Measurements from ENCODE around the gene HPS5. TPM values are rescaled to one million over a fixed set of nuclear protein-coding genes. Genes with fewer than 3 reads are reported as not detected.

HPS5 gene
- polyA plus RNA-seq, 1 experiment, result 15.3 TPM

- DNase-seq (ENCODE audit: low read depth), result no peak
- ChIA-PET POLR2A (interaction anchor here (0.6 kb wide), 1 partner anchor 151 kb away, joined by 4 read pairs; no protein-coding TSS in a partner anchor), CTCF (interaction anchor here (1.2 to 1.4 kb wide), 2 partner anchors 11 to 64 kb away, joined by 3 read pairs; no protein-coding TSS in a partner anchor)
- no peaks in the 10 kb centered on the region for H3K27me3 ChIP-seq (ENCODE audit: control insufficient read depth, insufficient read depth, low read length)
- TF ChIP-seq CTCF (IDR thresholded peaks at IDR 0.05; ENCODE audit: insufficient read depth, low read depth, low read length), result no peak
- H3K4me3 ChIP-seq (ENCODE audit: low read depth, low read length), result no peak overlapping the region
- H3K36me3 ChIP-seq (ENCODE audit: control insufficient read depth, insufficient read depth, low read length), result 0 out of 2 replicates have a peak, but pooled peaks cover 1% of the 10 kb centered on the region
Observed at GRCh38 chr11:18314784-18315523, 7.0 kb downstream of the HPS5 start.

- no peak for TF ChIP-seq CTCF (IDR thresholded peaks at IDR 0.05; ENCODE audit: insufficient read depth, low read depth, low read length)
- Histone ChIP-seq H3K36me3 (ENCODE audit: control insufficient read depth, insufficient read depth, low read length) (peaks cover 4% of the 10 kb centered on the region), H3K27me3 (ENCODE audit: control insufficient read depth, insufficient read depth, low read length) (no peaks in the 10 kb centered on the region), H3K4me3 (ENCODE audit: low read depth, low read length) (no peak overlapping the region)
- DNase-seq (ENCODE audit: low read depth), result no peak
- POLR2A ChIA-PET, result interaction anchor here (1.1 to 1.5 kb wide), 2 partner anchors 8 to 82 kb away, joined by 4 to 9 read pairs; partner anchors contain the start of gene HPS5
- CTCF ChIA-PET, result interaction anchor here (0.6 to 1.4 kb wide), 4 partner anchors 12 to 281 kb away, joined by 3 to 6 read pairs (median 4); no protein-coding TSS in a partner anchor
Observed at GRCh38 chr11:18313965-18314763, 7.8 kb downstream of the HPS5 start.

- ChIA-PET CTCF (interaction anchor here (0.5 to 1.9 kb wide), 4 partner anchors 18 to 97 kb away, joined by 3 to 9 read pairs (median 4); no protein-coding TSS in a partner anchor), POLR2A (interaction anchor here (1.0 to 1.5 kb wide), 5 partner anchors 9 to 83 kb away, joined by 4 to 12 read pairs (median 9); partner anchors contain the start of genes HPS5 and LDHA)
- H3K36me3 ChIP-seq (ENCODE audit: control insufficient read depth, insufficient read depth, low read length), result peaks cover 6% of the 10 kb centered on the region
- H3K4me3 ChIP-seq (ENCODE audit: low read depth, low read length), result no peak overlapping the region
- no peak for DNase-seq (ENCODE audit: low read depth)
- H3K27me3 ChIP-seq (ENCODE audit: control insufficient read depth, insufficient read depth, low read length), result no peaks in the 10 kb centered on the region
- no peak for TF ChIP-seq CTCF (IDR thresholded peaks at IDR 0.05; ENCODE audit: insufficient read depth, low read depth, low read length)
Observed at GRCh38 chr11:18312663-18313420, 9.1 kb downstream of the HPS5 start.

GRCh38 chr11:18312012-18312411 lies 9.9 kb downstream of the HPS5 start:
- no peaks in the 10 kb centered on the region for H3K27me3 ChIP-seq (ENCODE audit: control insufficient read depth, insufficient read depth, low read length)
- ChIA-PET POLR2A (interaction anchor here (0.7 to 1.2 kb wide), 2 partner anchors 82 to 92 kb away, joined by 4 to 5 read pairs; partner anchors contain the start of gene LDHA), CTCF (interaction anchor here (1.9 kb wide), 1 partner anchor 69 kb away, joined by 9 read pairs; no protein-coding TSS in a partner anchor)
- no peak overlapping the region for H3K4me3 ChIP-seq (ENCODE audit: low read depth, low read length)
- TF ChIP-seq CTCF (IDR thresholded peaks at IDR 0.05; ENCODE audit: insufficient read depth, low read depth, low read length), result no peak
- H3K36me3 ChIP-seq (ENCODE audit: control insufficient read depth, insufficient read depth, low read length), result peaks cover 6% of the 10 kb centered on the region
- no peak for DNase-seq (ENCODE audit: low read depth)
